ENCODE measurements around the gene PTCRA. TPM values are rescaled to one million over a fixed set of nuclear protein-coding genes. Genes with fewer than 3 reads are reported as not detected.

PTCRA gene
- total RNA-seq, 1 experiment from 2014 or later = not detected

GRCh38 chr6:42889815-42890214, 26.0 kb upstream of the PTCRA start:
- Mint-ChIP-seq H3K27me3 (ENCODE audit: low read depth) (no peaks in the 10 kb centered on the region), H3K27ac (peak overlapping the region; percentile 97), H3K36me3 (peaks cover 30% of the 10 kb centered on the region), H3K4me1 (peaks cover 13% of the 10 kb centered on the region), H3K9me3 (no peaks in the 10 kb centered on the region), H3K4me3 (peak overlapping the region; percentile 87)
- DNase-seq (ENCODE audit: low spot score) (no peak), ATAC-seq (peak; percentile 6)
- POLR2A ChIA-PET = interaction anchor here (0.9 to 2.4 kb wide), 4 partner anchors 10 to 144 kb away, joined by 3 to 19 read pairs (median 10); partner anchors contain the start of genes CNPY3, RPL7L1 and TBCC
- no peak for TF ChIP-seq IRF2 (CRISPR knock-in tag; IDR thresholded peaks at IDR 0.05; ENCODE audit: borderline replicate concordance, low read depth)
- no peak for TF ChIP-seq CREM (CRISPR knock-in tag; IDR thresholded peaks at IDR 0.05)
- TF ChIP-seq, protein P1, sequence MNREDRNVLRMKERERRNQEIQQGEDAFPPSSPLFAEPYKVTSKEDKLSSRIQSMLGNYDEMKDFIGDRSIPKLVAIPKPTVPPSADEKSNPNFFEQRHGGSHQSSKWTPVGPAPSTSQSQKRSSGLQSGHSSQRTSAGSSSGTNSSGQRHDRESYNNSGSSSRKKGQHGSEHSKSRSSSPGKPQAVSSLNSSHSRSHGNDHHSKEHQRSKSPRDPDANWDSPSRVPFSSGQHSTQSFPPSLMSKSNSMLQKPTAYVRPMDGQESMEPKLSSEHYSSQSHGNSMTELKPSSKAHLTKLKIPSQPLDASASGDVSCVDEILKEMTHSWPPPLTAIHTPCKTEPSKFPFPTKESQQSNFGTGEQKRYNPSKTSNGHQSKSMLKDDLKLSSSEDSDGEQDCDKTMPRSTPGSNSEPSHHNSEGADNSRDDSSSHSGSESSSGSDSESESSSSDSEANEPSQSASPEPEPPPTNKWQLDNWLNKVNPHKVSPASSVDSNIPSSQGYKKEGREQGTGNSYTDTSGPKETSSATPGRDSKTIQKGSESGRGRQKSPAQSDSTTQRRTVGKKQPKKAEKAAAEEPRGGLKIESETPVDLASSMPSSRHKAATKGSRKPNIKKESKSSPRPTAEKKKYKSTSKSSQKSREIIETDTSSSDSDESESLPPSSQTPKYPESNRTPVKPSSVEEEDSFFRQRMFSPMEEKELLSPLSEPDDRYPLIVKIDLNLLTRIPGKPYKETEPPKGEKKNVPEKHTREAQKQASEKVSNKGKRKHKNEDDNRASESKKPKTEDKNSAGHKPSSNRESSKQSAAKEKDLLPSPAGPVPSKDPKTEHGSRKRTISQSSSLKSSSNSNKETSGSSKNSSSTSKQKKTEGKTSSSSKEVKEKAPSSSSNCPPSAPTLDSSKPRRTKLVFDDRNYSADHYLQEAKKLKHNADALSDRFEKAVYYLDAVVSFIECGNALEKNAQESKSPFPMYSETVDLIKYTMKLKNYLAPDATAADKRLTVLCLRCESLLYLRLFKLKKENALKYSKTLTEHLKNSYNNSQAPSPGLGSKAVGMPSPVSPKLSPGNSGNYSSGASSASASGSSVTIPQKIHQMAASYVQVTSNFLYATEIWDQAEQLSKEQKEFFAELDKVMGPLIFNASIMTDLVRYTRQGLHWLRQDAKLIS (CRISPR knock-in tag; IDR thresholded peaks at IDR 0.05; ENCODE audit: borderline replicate concordance) = no peak
- CTCF ChIA-PET = no interaction called here

GRCh38 chr6:42890311-42891198, 25.3 kb upstream of the PTCRA start:
- Mint-ChIP-seq H3K27ac (peak overlapping the region; percentile 97), H3K27me3 (ENCODE audit: low read depth) (no peaks in the 10 kb centered on the region), H3K36me3 (peaks cover 22% of the 10 kb centered on the region), H3K9me3 (no peaks in the 10 kb centered on the region), H3K4me1 (peaks cover 13% of the 10 kb centered on the region), H3K4me3 (peak overlapping the region; percentile 87)
- ATAC-seq (peak; percentile 90), DNase-seq (ENCODE audit: low spot score) (peak; percentile 93)
- POLR2A ChIA-PET = interaction anchor here (0.8 to 2.4 kb wide), 7 partner anchors 11 to 356 kb away, joined by 3 to 19 read pairs (median 4); partner anchors contain the start of genes CNPY3, PPP2R5D, RPL7L1 and TBCC
- CTCF ChIA-PET = interaction anchor here (0.7 to 1.6 kb wide), 3 partner anchors 10 to 229 kb away, joined by 4 to 6 read pairs (median 5); no protein-coding TSS in a partner anchor
- TF ChIP-seq TP53 (CRISPR knock-in tag; IDR thresholded peaks at IDR 0.05) (peak; percentile 72), FOXP1 (CRISPR knock-in tag; IDR thresholded peaks at IDR 0.05; ENCODE audit: borderline replicate concordance) (peak; percentile 98), GRHL2 (CRISPR knock-in tag; IDR thresholded peaks at IDR 0.05; ENCODE audit: insufficient replicate concordance, severe bottlenecking) (no peak), SMAD4 (CRISPR knock-in tag; IDR thresholded peaks at IDR 0.05) (no peak), ZNF121 (CRISPR knock-in tag; IDR thresholded peaks at IDR 0.05) (no peak), USF2 (CRISPR knock-in tag; IDR thresholded peaks at IDR 0.05) (no peak), NR1H2 (CRISPR knock-in tag; IDR thresholded peaks at IDR 0.05) (no peak), ZNF317 (CRISPR knock-in tag; IDR thresholded peaks at IDR 0.05; ENCODE audit: borderline replicate concordance, low read depth) (peak; percentile 59; the same call in 1 of the 2 replicates), CDX4 (CRISPR knock-in tag; IDR thresholded peaks at IDR 0.05; ENCODE audit: borderline replicate concordance) (no peak; the same call in 1 of the 2 replicates), NR3C1 (CRISPR knock-in tag; conservative IDR thresholded peaks at IDR 0.05; ENCODE audit: low read depth) (peak; percentile 90; the same call in 1 of the 2 replicates), ELF4 (CRISPR knock-in tag; IDR thresholded peaks at IDR 0.05; ENCODE audit: low read depth) (no peak), TEAD4 (CRISPR knock-in tag; IDR thresholded peaks at IDR 0.05) (0 out of 2 replicates have a peak, but pooled peaks have one; percentile 77), ZBTB43 (CRISPR knock-in tag; IDR thresholded peaks at IDR 0.05) (peak; percentile 97), KAT7 (CRISPR knock-in tag; IDR thresholded peaks at IDR 0.05; ENCODE audit: borderline replicate concordance) (peak; percentile 99)
- TF ChIP-seq, protein P2, sequence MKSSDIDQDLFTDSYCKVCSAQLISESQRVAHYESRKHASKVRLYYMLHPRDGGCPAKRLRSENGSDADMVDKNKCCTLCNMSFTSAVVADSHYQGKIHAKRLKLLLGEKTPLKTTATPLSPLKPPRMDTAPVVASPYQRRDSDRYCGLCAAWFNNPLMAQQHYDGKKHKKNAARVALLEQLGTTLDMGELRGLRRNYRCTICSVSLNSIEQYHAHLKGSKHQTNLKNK (CRISPR knock-in tag; IDR thresholded peaks at IDR 0.05) = peak; percentile 87
- TF ChIP-seq, protein P3, sequence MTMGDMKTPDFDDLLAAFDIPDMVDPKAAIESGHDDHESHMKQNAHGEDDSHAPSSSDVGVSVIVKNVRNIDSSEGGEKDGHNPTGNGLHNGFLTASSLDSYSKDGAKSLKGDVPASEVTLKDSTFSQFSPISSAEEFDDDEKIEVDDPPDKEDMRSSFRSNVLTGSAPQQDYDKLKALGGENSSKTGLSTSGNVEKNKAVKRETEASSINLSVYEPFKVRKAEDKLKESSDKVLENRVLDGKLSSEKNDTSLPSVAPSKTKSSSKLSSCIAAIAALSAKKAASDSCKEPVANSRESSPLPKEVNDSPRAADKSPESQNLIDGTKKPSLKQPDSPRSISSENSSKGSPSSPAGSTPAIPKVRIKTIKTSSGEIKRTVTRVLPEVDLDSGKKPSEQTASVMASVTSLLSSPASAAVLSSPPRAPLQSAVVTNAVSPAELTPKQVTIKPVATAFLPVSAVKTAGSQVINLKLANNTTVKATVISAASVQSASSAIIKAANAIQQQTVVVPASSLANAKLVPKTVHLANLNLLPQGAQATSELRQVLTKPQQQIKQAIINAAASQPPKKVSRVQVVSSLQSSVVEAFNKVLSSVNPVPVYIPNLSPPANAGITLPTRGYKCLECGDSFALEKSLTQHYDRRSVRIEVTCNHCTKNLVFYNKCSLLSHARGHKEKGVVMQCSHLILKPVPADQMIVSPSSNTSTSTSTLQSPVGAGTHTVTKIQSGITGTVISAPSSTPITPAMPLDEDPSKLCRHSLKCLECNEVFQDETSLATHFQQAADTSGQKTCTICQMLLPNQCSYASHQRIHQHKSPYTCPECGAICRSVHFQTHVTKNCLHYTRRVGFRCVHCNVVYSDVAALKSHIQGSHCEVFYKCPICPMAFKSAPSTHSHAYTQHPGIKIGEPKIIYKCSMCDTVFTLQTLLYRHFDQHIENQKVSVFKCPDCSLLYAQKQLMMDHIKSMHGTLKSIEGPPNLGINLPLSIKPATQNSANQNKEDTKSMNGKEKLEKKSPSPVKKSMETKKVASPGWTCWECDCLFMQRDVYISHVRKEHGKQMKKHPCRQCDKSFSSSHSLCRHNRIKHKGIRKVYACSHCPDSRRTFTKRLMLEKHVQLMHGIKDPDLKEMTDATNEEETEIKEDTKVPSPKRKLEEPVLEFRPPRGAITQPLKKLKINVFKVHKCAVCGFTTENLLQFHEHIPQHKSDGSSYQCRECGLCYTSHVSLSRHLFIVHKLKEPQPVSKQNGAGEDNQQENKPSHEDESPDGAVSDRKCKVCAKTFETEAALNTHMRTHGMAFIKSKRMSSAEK (CRISPR knock-in tag; IDR thresholded peaks at IDR 0.05; ENCODE audit: borderline replicate concordance) = peak; percentile 93
- TF ChIP-seq, protein P4, sequence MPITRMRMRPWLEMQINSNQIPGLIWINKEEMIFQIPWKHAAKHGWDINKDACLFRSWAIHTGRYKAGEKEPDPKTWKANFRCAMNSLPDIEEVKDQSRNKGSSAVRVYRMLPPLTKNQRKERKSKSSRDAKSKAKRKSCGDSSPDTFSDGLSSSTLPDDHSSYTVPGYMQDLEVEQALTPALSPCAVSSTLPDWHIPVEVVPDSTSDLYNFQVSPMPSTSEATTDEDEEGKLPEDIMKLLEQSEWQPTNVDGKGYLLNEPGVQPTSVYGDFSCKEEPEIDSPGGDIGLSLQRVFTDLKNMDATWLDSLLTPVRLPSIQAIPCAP (CRISPR knock-in tag; IDR thresholded peaks at IDR 0.05) = peak; percentile 78

All from WTC11 (cell line).